ENCODE measurements around the gene COA1. TPM values are rescaled to one million over a fixed set of nuclear protein-coding genes. Genes with fewer than 3 reads are reported as not detected.
"Not testable (repeated sequence)": the region's sequence is repeated elsewhere in the genome, so short reads cannot be mapped to it uniquely, and the experiment has no call there.

COA1 gene
- total RNA-seq, 1 donor from 2014 or later = 47.9 TPM

DNA sequence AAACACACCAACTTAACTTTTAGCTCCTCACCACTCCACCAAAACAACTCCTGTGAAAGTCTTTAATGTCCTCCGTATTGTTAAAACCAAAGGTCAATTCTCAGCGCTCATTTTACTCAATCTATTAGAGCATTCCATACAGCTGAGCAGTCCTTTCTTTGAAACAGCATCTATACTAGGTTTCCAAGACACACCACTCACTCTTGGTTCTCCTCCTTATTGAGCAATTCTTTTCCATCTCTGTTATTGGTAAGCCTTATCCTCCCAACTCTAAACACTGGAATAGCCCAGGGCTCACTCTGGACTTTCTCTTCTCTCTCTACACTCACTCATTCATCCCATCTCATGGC lies 34.9 kb downstream of the COA1 start:
- ATAC-seq (no peak), DNase-seq (no peak)
- no peak overlapping the region for H3K4me3 ChIP-seq
- H3K4me1 ChIP-seq = no peaks in the 10 kb centered on the region
- H3K27ac ChIP-seq = no peak overlapping the region
- H3K9me3 ChIP-seq = no peaks in the 10 kb centered on the region
- H3K27me3 ChIP-seq = no peaks in the 10 kb centered on the region
- no peaks in the 10 kb centered on the region for H3K36me3 ChIP-seq
- intact Hi-C loops (cut with DNase I) = no loop called here
- TF ChIP-seq, protein P1, sequence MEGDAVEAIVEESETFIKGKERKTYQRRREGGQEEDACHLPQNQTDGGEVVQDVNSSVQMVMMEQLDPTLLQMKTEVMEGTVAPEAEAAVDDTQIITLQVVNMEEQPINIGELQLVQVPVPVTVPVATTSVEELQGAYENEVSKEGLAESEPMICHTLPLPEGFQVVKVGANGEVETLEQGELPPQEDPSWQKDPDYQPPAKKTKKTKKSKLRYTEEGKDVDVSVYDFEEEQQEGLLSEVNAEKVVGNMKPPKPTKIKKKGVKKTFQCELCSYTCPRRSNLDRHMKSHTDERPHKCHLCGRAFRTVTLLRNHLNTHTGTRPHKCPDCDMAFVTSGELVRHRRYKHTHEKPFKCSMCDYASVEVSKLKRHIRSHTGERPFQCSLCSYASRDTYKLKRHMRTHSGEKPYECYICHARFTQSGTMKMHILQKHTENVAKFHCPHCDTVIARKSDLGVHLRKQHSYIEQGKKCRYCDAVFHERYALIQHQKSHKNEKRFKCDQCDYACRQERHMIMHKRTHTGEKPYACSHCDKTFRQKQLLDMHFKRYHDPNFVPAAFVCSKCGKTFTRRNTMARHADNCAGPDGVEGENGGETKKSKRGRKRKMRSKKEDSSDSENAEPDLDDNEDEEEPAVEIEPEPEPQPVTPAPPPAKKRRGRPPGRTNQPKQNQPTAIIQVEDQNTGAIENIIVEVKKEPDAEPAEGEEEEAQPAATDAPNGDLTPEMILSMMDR (IDR thresholded peaks at IDR 0.05) = no peak

DNA sequence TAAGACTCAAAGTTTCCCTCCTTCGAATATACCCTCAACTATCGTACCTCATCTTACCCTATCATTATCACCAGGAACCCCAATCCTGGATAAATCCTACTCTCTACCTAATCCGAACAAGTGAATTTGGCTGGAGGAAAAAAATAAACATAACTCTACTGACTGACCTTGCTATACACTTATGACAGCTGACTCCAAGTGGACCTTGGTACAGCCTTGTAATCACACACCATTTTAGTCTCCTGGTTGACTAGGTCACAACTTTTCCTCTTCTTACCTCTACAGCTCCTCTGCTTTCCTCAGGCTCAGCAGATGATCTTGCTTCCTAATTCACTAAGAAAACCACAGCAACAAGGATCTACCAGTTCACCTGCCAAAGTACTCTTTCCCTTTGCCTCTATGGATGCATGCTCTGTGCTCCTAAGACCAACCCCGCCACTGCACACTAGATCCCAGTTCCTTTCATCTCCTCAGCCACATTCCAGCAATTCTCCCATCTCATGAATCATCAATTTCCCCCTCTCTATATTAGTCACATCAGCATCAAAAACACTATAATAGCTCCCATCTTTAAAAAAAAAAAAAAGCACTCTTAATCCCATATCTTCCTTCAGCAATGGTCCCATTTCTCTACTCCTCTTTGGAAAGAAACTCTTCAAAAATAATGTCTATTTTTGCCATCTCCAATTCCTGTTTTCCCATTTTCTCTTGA lies 35.5 kb downstream of the COA1 start:
- Histone ChIP-seq H3K27ac (no peak overlapping the region), H3K27me3 (no peaks in the 10 kb centered on the region), H3K36me3 (no peaks in the 10 kb centered on the region), H3K4me1 (no peaks in the 10 kb centered on the region), H3K9me3 (no peaks in the 10 kb centered on the region), H3K4me3 (no peak overlapping the region)
- no peak for DNase-seq
- no peak for ATAC-seq
- TF ChIP-seq, protein P1 (IDR thresholded peaks at IDR 0.05) = no peak
- intact Hi-C loops (cut with DNase I) = no loop called here

DNA sequence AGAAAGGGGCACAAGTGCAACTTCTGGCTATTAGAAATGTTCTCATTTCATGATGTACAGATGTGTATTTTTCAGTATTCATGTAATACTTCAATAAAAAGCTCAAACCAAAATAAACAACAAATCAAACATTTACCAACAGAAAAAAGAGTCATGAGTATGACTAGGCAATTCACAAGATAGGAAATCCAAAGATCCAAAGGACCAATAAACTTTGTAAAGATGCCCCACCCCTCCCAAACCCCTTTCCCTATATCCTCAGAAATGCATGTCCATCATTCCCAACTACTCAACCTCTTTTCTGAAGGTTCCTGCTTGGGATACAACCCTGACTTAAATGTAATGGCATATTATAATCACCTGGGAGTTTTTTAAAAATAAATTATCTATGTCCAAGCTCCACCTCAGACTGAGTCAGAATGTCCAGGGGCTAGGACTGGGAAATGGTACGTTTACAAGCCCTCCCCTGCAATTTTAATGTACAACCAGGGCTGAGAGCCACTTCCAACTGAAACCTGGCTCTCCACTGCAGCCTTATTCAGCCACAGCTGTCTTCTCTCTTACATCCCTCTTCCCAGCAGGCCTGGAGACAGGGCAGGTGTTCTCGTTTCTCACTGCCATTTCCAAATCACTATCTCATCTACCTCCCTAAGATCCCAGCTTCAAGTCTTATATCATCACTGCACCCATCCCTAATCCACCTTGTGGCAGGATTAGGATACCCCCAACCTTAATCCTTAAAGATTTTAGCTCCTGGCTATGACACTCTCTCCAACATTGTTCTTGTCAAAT lies 36.5 kb downstream of the COA1 start:
- intact Hi-C loops (cut with DNase I) = no loop called here
- no peaks in the 10 kb centered on the region for H3K4me1 ChIP-seq
- no peak overlapping the region for H3K4me3 ChIP-seq
- no peaks in the 10 kb centered on the region for H3K9me3 ChIP-seq
- no peaks in the 10 kb centered on the region for H3K27me3 ChIP-seq
- TF ChIP-seq, protein P1 (IDR thresholded peaks at IDR 0.05) = no peak
- no peaks in the 10 kb centered on the region for H3K36me3 ChIP-seq
- H3K27ac ChIP-seq = no peak overlapping the region
- ATAC-seq (no peak), DNase-seq (no peak)

DNA sequence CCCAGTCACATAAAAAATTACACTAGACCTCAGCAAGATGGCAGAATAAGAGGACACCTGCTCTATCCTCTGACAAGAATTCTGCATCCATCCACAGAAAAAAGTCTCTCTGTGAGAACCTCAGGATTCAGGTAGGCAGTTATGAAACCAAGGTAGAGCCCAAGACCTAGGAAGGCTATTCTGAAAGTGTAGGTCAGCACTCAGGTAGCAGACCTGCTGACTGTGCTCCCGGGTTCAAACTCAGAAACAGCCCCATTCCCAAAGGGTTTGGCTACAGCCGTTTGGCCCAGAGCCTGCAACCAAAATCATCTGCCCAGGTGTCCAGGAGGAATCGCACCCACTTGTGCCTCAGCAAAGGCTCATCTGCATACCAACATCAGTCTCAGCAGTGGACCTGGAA lies 37.7 kb downstream of the COA1 start:
- no peak for ATAC-seq
- H3K27me3 ChIP-seq = no peaks in the 10 kb centered on the region
- H3K4me3 ChIP-seq = no peak overlapping the region
- no peaks in the 10 kb centered on the region for H3K36me3 ChIP-seq
- no peaks in the 10 kb centered on the region for H3K9me3 ChIP-seq
- intact Hi-C loops (cut with DNase I) = no loop called here
- H3K4me1 ChIP-seq = no peaks in the 10 kb centered on the region
- no peak for DNase-seq
- no peak overlapping the region for H3K27ac ChIP-seq
- TF ChIP-seq, protein P1 (IDR thresholded peaks at IDR 0.05) = no peak

DNA sequence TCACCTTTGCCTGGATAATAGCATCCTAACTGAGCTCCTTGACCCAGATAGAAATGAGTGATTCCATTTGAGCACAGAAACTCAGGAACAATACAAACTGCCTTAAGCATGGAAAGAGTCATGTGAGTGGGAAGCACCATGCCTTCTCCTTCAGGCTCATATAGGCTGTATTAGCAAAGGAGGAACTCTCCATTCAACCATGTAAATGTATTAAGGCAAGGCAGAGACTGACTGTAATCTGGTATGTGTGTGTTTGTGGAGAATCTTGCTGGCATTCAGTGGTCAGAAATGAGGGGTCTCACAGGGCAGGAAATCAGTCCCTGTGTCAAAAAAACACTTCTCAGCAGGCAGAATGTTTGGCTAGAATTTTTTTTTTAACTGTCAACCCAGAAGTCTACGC lies 40.2 kb downstream of the COA1 start:
- ATAC-seq = peak; percentile 59
- DNase-seq = no peak
- Histone ChIP-seq H3K36me3 (no peaks in the 10 kb centered on the region), H3K4me1 (no peaks in the 10 kb centered on the region), H3K27me3 (no peaks in the 10 kb centered on the region), H3K27ac (no peak overlapping the region), H3K9me3 (no peaks in the 10 kb centered on the region), H3K4me3 (no peak overlapping the region)
- TF ChIP-seq, protein P1 (IDR thresholded peaks at IDR 0.05) = no peak
- intact Hi-C loops (cut with DNase I) = no loop called here

DNA sequence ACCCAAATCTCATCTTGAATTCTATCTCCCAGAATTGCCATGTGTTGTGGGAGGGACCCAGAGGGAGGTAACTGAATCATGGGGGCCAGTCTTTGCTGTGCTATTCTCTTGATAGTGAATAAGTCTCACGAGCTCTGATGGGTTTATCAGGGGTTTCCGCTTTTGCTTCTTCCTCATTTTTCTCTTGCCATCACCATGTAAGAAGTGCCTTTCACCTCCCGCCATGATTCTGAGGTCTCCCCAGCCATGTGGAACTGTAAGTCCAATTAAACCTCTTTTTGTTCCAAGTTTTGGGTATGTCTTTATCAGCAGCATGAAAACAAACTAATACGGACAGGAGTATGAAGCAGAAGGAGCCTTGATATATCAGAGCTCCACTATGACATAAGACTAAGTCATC lies 41.5 kb downstream of the COA1 start:
- H3K4me1 ChIP-seq; DNase-seq; H3K27me3 ChIP-seq; H3K27ac ChIP-seq; intact Hi-C loops (cut with DNase I); H3K36me3 ChIP-seq; H3K9me3 ChIP-seq; H3K4me3 ChIP-seq; ATAC-seq: not testable (repeated sequence)
